AG09319 (cell line): Measurements from ENCODE around the gene DBNL.

ENCODE experiments used
- DNase-seq: peaks from one replicate; pipeline ENCODE4 v3.0.0-alpha.2; 2010; ENCODE audit warnings: low read depth; ENCODE audit errors: extremely low read depth
- CTCF ChIP-seq: IDR thresholded peaks from 2 replicates; pipeline ENCODE4 v1.5.1; 2011; ENCODE audit warnings: low read depth, mild to moderate bottlenecking, inconsistent platforms, low read length, moderate library complexity

DBNL gene

GRCh38 chr7:44062180-44062902 is 17.8 kb downstream of the DBNL start:
- DNase-seq = no peak
- TF ChIP-seq CTCF = no peak

DNA sequence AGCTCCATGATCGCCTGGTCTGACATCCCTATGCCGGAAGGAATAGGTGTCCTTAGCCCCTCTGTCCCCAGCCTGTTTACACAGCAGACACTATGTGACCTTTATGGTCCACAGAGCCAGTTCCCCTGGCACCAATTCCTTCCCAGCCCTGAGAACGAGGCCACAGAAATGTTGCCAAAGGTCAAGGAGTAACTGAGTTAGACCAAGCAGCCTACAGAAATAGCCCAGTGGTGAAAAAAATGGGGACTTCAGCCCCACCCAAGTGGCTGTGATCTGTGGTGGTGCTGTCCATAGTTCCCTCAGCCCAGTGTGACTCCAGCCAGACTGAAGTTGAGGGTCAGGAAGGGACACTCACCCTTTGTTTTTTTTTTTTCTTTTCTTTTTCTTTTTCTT is 18.4 kb downstream of the DBNL start:
- DNase-seq = no peak
- no peak for TF ChIP-seq CTCF

GRCh38 chr7:44063547-44063893 is 19.0 kb downstream of the DBNL start:
- no peak for DNase-seq
- no peak for TF ChIP-seq CTCF

- no peak for TF ChIP-seq CTCF
- DNase-seq = no peak
Observed at GRCh38 chr7:44063894-44064651, 19.6 kb downstream of the DBNL start.

DNA sequence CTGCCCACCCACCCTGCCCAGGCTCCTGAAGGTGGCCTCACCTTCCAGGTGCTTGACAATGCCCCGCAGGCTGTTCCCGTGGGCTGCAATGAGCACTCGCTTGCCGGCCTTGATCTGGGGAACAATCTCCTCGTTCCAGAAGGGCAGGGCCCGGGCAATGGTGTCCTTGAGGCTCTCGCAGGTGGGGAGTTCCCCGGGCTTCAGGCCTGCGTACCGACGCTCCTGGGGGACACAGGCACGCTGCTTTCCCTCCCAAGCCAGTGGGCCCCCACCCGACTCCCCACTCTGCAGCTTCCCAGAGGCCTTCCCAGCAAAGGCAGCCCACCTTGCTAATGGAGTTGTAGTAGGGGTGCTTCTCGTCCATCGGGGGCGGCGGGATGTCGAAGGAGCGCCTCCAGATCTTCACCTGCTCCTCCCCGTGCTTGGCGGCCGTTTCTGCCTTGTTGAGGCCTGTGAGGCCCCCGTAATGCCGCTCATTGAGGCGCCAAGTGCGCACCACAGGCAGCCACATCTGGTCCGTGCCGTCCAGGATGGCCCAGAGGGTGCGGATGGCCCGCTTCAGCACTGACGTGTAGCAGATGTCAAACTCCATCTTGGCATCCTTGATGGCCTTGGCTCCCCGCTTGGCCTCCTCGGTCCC is 20.4 kb downstream of the DBNL start:
- DNase-seq = no peak
- TF ChIP-seq CTCF = no peak

- no peak for TF ChIP-seq CTCF
- no peak for DNase-seq
Observed at GRCh38 chr7:44065431-44066110, 21.1 kb downstream of the DBNL start, which contains the start of gene PGAM2. Gene PGAM2 (minus strand): TSS chr7:44065567. CDS start chr7:44065529, 38 bp downstream.
